Stimulated activated CD8-positive, alpha-beta memory T cell treated with anti-CD3 and anti-CD28 coated beads, Interleukin-12 subunit alpha, Interleukin-12 subunit beta, amount 100 ng/mL, for 24 hours (primary cell): ENCODE data around the gene KCNN3.

Experiments used
- DNase-seq: peaks from one replicate; pipeline ENCODE4 v3.0.0-alpha.2; 2020; ENCODE audit errors: extremely low read depth

Gene KCNN3

GRCh38 chr1:154841384-154841783 lies 28.7 kb downstream of the KCNN3 start:
- no peak for DNase-seq

- DNase-seq: no peak
Measured at GRCh38 chr1:154840269-154841176, 29.6 kb downstream of the KCNN3 start.

- DNase-seq: no peak
Measured at GRCh38 chr1:154839691-154840090, 30.4 kb downstream of the KCNN3 start.

DNA sequence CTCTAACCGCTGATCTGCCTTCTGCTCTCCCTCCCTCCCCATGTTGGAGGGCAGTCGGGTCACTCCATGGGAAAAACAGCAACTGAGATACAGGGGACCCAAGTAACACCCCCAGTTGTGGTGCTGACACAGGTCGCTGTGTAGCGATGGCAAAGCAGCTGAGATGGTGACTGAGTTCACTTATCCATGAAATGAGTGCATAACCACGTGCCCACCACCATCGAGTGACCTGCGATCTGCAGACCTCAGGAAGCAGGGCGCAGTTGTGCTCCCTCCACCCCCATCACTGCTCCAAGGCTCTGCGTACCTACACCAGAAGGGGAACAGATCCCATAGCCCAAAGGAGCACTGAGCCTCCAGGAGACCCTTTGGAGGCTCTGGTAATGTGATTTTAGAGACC lies 31.1 kb downstream of the KCNN3 start:
- no peak for DNase-seq

- no peak for DNase-seq
Measured at GRCh38 chr1:154838461-154838860, 31.6 kb downstream of the KCNN3 start.

DNA sequence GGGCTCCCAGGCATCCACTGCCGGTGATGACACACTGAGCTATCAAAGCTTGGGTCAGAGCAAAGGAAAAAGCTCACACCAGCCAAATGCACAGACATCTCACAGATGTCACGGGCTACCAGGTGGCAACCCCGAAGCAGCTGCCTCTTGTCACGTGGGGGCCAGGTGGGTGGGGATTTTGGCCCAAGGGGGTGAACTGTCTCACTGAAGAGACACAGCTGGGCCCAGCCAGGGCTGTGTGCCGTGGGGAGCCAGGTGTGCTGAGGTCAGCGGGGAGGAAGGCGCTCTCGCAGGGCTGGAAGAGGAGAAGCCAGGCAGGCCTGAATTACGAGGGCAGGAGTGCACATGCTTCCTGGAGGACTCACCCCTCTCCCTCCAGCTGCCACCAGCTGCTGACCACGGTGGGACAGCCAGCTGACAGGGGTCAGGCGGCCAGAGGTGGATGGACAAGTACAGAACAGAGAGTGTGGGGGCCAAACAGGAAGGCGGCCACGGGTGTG lies 32.4 kb downstream of the KCNN3 start:
- DNase-seq: no peak

GRCh38 chr1:154837034-154837671 lies 32.9 kb downstream of the KCNN3 start:
- DNase-seq: no peak

DNA sequence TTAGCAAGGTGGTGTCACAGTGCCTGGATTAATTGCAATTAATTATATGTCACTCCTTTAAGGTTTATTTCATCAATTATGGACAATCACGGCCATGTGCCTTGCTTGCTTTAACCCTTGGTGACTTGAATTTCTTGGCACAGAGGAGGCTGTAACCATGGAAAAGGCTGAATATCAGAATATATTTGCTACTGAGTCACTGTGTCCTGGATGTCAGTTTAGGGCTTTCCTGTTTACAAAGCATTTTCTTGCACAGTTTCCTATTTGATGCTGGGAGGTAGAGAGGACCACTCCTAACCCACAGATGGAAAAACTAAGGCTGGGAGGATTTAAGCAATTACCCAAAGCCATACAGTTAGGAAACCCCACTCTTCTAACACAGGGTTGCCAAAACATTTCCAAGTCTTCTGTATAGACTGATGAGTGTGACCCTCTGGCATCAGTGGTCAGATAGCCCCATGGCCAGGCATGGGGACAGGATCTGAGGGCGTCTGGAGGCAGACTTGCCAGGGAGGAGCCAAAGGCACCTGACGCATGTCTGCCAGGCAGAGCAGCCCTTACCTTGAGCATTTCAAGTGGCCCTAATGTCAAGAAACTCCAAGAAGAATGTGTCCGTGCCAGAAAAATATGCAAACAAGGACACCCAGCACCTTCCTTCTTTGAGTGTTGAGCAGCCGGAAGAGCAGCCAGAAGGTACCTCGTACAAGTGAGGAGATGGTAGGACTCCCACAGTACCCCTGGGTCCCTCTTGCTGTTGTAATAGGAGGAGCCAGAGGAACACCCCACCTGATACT lies 34.4 kb downstream of the KCNN3 start:
- DNase-seq: no peak

- no peak for DNase-seq
Measured at GRCh38 chr1:154833841-154834240, 36.2 kb downstream of the KCNN3 start.

GRCh38 chr1:154833209-154833608 lies 36.9 kb downstream of the KCNN3 start:
- DNase-seq: no peak

- no peak for DNase-seq
Measured at GRCh38 chr1:154832384-154832783, 37.7 kb downstream of the KCNN3 start.

GRCh38 chr1:154831462-154831861 lies 38.6 kb downstream of the KCNN3 start:
- DNase-seq: no peak

- no peak for DNase-seq
Measured at GRCh38 chr1:154829062-154829461, 41.0 kb downstream of the KCNN3 start.

DNA sequence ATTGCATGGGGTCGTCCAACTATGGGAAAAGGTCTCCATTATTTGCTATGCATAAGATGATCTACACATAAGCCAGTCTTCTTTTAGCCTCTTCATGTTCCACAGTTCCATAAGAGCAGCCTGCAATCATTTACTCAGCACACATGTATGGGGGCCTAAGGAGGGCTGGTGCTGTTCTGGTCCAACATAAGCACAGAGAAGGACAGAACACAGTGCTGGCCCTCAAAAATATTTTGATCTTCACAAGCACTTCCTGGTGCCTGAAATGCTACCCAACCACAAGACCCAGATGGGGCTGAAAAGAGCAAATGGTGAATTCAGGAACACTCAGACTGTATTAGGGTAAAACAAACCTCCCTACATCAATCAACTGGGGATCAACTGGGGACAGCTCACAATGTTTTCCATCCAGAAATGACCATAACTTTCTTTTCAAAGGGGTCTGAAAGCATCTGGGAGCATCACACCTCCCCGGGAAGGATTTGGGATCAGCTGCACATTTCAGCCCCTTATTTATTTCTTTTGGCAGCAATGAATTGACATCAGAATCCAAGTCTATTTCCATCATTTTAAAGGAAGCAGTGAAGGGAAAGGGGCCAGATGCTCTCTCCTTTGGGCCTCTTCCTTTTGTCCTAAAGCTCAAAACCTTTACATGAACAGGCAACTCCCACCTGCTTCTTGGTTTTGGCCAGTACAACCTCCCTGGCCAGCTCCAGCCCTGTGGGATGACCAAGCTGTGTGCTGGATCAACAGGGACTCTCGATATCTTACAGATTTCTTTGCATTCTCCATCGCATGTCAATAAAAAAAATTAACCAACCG lies 45.7 kb downstream of the KCNN3 start:
- DNase-seq: no peak

DNA sequence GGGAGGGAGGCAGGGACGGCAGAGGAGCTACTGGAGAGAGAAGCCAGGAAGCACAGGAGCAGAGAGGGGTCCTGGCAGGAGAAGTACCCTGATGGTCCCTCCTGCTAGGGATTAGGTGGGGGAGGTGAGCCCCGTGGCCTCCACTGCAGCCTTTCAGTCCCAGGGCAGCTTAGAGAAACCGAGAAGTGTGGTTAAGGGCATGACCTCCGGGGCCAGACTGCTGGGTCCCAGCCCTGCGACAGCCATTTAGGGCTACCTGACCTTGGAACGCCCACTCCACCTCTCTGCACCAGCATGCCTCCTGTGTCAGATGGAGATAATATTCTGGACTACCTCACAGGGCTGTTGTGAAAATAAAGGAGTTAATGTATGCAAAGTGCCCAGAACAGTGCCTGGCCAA lies 47.4 kb downstream of the KCNN3 start:
- DNase-seq: no peak

- no peak for DNase-seq
Measured at GRCh38 chr1:154822233-154822632, 47.8 kb downstream of the KCNN3 start.

DNA sequence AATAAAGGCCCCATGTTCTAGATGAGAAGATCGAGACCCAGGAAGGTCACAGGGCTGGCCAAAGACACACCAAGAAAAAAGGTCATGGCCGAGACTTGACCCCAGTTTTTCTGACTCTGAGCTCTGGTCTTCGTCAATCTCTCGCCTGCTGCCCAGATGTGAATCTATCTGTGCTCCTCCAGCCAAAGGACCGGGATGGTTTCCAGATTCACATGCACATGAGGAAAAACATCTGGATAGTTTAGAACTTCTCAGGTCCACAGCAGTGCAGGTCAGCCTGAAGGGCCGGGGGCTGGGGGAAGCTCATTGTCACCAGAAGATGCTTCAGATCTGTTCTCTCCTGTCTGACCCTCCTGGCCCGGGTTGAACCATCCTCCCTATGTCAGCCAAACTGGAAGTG lies 49.0 kb downstream of the KCNN3 start:
- DNase-seq: no peak

DNA sequence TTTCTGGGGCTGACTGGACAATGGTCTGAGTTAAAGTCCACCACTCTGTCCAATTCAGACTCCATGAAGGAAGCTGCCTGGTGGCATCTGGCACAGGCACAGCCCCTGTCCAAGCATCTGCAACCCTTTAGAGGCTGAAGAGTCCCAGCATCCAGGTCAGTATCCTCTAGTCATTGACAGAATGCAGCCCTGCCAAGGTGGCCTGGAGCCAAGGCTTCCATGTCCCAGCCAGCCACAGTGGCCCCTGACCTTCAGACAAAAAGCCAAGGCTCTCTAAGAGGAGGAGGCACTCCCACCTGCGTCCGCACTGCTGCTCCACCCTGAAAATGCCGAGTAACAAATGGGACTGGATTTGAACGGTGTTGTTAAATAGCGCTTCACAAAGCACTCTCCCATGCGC lies 49.4 kb downstream of the KCNN3 start:
- no peak for DNase-seq

DNA sequence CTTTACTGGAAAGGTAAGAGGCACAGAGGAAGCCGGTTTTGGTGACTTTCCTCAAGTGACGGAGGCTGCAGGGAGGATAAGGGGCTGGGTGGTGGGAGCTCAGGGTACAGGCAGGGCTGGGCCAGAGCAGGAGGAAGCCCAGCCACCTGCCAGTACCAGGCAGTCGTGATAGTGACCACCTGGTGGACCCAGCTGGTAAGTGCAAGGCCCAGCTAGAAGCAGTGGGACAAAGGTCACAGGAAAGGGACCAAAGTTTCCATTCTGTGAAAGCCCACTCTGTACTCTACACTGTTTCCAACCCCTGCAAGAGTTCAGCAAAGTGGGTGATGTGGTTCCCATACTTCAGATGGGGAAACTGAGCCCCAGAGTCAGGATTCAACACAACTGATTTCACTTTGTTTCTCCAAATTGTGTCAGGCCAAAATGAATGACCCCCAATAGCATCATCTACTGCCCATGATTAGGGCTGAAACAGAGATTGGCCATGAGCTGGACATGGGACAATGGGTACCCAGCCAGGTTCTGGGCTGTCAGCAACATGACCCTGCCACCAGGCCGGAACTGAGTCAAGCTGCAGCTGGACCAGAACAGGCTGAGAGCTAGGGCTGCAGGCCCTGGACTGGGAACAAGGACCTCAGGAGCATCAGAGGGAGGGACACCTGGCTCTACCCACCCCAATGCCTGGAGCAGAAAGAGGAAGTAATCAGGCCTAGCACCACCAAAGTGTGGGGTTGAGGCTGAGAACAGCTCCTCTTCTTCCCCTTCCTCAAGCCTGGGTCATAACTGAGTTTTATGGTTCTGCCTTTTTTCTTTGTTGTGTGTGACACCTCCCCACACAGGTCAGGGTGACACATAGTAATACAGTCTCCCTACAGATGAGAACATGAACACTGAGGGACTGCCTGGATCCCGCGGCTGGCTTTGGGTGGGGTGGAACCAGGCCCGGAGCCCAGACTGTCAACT lies 50.2 kb downstream of the KCNN3 start:
- no peak for DNase-seq

DNA sequence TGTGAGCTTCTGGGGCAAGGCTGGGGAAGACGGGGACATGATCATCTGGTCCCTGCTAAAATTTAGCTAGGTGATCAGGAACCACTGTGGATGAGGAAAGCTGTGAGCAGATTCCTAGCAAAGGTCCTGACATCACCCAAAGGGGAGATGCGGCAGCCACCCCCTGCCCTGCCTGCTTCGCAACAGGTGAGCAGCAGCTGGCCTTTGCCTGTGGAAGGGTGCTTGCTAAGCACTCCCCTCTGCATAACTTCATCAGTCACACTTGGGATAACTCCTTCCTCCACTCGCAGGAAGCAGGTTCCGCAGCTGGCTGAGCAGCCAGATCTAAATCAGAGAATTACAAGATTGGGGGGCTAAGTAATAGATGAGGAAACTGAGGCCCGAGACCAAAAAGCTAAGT lies 51.2 kb downstream of the KCNN3 start:
- no peak for DNase-seq
